ENCODE results near the gene CHGA. TPM values are rescaled to one million over a fixed set of nuclear protein-coding genes. Genes with fewer than 3 reads are reported as not detected.

Gene CHGA
- total RNA-seq, 1 donor from 2014 or later, result not detected

GRCh38 chr14:92953526-92953925 is 30.6 kb downstream of the CHGA start:
- peaks cover 4% of the 10 kb centered on the region for H3K4me1 Mint-ChIP-seq (ENCODE audit: low read depth)
- peaks cover 3% of the 10 kb centered on the region for H3K27me3 Mint-ChIP-seq (ENCODE audit: low read depth)
- H3K36me3 Mint-ChIP-seq (ENCODE audit: low read depth), result peaks cover 12% of the 10 kb centered on the region
- H3K27ac Mint-ChIP-seq (ENCODE audit: unreplicated experiment), result no peak overlapping the region
- no peak overlapping the region for H3K4me3 Mint-ChIP-seq (ENCODE audit: unreplicated experiment)
- TF ChIP-seq CTCF (IDR thresholded peaks at IDR 0.05), result no peak
- no peaks in the 10 kb centered on the region for H3K9me3 Mint-ChIP-seq (ENCODE audit: low read depth)
- DNase-seq (ENCODE audit: low spot score), result peak; percentile 72

GRCh38 chr14:92954933-92955332 is 32.0 kb downstream of the CHGA start:
- no peak for TF ChIP-seq CTCF (IDR thresholded peaks at IDR 0.05)
- Mint-ChIP-seq H3K4me1 (ENCODE audit: low read depth) (peaks cover 4% of the 10 kb centered on the region), H3K4me3 (ENCODE audit: unreplicated experiment) (no peak overlapping the region), H3K9me3 (ENCODE audit: low read depth) (no peaks in the 10 kb centered on the region), H3K27ac (ENCODE audit: unreplicated experiment) (no peak overlapping the region), H3K36me3 (ENCODE audit: low read depth) (peaks cover 5% of the 10 kb centered on the region), H3K27me3 (ENCODE audit: low read depth) (peaks cover 3% of the 10 kb centered on the region)
- DNase-seq (ENCODE audit: low spot score), result peak; percentile 26

GRCh38 chr14:92955381-92955780 is 32.4 kb downstream of the CHGA start:
- no peaks in the 10 kb centered on the region for H3K9me3 Mint-ChIP-seq (ENCODE audit: low read depth)
- no peak for TF ChIP-seq CTCF (IDR thresholded peaks at IDR 0.05)
- peaks cover 3% of the 10 kb centered on the region for H3K27me3 Mint-ChIP-seq (ENCODE audit: low read depth)
- DNase-seq (ENCODE audit: low spot score), result peak; percentile 33
- peaks cover 4% of the 10 kb centered on the region for H3K4me1 Mint-ChIP-seq (ENCODE audit: low read depth)
- no peak overlapping the region for H3K27ac Mint-ChIP-seq (ENCODE audit: unreplicated experiment)
- H3K36me3 Mint-ChIP-seq (ENCODE audit: low read depth), result peaks cover 4% of the 10 kb centered on the region
- no peak overlapping the region for H3K4me3 Mint-ChIP-seq (ENCODE audit: unreplicated experiment)

GRCh38 chr14:92956961-92957360 is 34.0 kb downstream of the CHGA start:
- peaks cover 2% of the 10 kb centered on the region for H3K27me3 Mint-ChIP-seq (ENCODE audit: low read depth)
- TF ChIP-seq CTCF (IDR thresholded peaks at IDR 0.05), result no peak
- no peak overlapping the region for H3K4me3 Mint-ChIP-seq (ENCODE audit: unreplicated experiment)
- peak; percentile 75 for DNase-seq (ENCODE audit: low spot score)
- peaks cover 4% of the 10 kb centered on the region for H3K4me1 Mint-ChIP-seq (ENCODE audit: low read depth)
- peaks cover 4% of the 10 kb centered on the region for H3K36me3 Mint-ChIP-seq (ENCODE audit: low read depth)
- H3K9me3 Mint-ChIP-seq (ENCODE audit: low read depth), result no peaks in the 10 kb centered on the region
- H3K27ac Mint-ChIP-seq (ENCODE audit: unreplicated experiment), result no peak overlapping the region

GRCh38 chr14:92958373-92959188 is 35.6 kb downstream of the CHGA start:
- no peak for DNase-seq (ENCODE audit: low spot score)
- H3K4me3 Mint-ChIP-seq (ENCODE audit: unreplicated experiment), result no peak overlapping the region
- H3K27me3 Mint-ChIP-seq (ENCODE audit: low read depth), result no peaks in the 10 kb centered on the region
- peaks cover 6% of the 10 kb centered on the region for H3K4me1 Mint-ChIP-seq (ENCODE audit: low read depth)
- H3K36me3 Mint-ChIP-seq (ENCODE audit: low read depth), result peaks cover 4% of the 10 kb centered on the region
- no peak for TF ChIP-seq CTCF (IDR thresholded peaks at IDR 0.05)
- H3K27ac Mint-ChIP-seq (ENCODE audit: unreplicated experiment), result no peak overlapping the region
- no peaks in the 10 kb centered on the region for H3K9me3 Mint-ChIP-seq (ENCODE audit: low read depth)
